ENCODE measurements around the gene SPPL2B.

Gene SPPL2B

DNA sequence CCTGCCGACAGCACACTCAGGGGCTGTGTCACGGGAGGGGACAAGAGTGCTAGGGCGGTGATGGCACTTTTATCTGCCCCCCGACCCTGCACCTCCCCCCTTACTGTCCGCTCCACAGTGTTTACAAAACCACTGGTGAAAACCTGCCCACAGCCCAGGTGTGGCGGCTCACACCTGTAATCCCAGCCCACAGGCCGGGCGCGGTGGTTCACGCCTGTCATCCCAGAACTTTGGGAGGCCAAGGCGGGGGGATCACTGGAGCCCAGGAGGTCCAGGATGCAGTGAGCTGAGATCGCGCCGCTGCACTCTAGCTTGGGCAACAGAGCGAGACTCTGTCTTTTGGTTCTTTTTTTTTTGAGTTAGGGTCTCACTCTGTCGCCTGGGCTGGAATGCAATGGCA lies 32.3 kb upstream of the SPPL2B start:
- H3K27ac ChIP-seq: no peak overlapping the region
- no peak for DNase-seq (ENCODE audit: low read depth, low spot score)

DNA sequence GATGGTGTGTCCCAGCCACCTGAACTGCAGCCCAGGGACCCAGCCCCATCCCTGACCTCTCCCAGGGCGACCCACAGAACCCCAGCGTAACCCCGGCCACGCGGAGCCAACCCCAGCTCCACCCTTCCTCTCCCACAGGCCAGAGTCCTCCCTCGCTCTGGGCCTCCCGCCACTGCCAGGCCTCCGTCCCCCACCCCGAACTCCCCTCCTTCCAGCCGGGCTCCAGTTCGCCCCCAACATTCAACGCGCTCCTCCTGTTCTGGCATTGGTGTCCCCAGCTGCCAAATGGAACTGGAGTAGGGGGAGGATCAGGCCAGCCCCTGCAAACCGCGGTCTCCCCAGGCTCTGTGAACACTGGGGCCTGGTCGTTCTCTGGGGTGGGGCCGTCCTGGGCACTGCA lies 28.0 kb upstream of the SPPL2B start:
- DNase-seq (ENCODE audit: low read depth, low spot score): no peak
- no peak overlapping the region for H3K27ac ChIP-seq

DNA sequence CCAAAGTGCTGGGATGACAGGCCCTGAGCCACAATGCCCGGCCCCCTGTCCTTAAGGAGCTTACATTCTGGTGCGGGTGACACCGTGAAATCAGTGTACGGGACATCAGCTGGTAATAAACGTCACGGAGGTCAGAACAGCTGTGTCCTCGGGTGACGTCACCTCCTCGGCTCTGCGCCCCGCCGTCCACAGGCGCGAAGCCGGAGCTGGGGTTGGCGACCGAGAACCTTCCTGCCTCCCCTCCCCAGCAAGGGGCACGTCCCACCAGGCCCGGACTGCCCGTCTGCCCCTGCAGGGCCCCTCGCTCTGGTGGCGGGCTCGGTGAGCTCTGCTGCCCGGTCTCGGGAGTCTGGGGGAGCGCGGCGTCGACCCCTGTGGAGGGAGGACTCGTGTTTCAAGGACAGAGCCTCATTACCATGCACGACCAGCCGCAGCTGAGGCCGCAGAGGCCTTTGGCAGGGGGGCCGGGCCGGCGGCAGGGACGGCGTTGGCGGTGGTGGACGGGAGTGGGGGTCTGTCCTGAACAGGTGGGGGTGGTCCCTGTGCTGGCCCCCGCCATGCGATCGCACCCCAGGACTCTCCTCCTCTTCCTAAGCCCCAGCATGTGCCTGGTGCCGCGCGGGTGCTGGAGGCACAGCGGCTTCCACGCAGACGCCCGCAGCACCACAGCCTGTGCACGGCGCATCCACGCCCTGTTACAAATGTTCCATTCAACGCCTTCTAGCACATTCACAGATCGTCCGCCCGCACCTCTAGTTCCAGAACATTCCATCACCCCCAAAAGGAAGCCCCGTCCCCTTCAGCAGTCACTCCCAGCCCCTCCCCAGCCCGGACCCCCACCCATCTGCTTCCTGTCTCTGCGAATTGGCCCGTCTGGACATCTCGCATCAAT lies 25.9 kb upstream of the SPPL2B start:
- no peak for DNase-seq (ENCODE audit: low read depth, low spot score)
- H3K27ac ChIP-seq: no peak overlapping the region

DNA sequence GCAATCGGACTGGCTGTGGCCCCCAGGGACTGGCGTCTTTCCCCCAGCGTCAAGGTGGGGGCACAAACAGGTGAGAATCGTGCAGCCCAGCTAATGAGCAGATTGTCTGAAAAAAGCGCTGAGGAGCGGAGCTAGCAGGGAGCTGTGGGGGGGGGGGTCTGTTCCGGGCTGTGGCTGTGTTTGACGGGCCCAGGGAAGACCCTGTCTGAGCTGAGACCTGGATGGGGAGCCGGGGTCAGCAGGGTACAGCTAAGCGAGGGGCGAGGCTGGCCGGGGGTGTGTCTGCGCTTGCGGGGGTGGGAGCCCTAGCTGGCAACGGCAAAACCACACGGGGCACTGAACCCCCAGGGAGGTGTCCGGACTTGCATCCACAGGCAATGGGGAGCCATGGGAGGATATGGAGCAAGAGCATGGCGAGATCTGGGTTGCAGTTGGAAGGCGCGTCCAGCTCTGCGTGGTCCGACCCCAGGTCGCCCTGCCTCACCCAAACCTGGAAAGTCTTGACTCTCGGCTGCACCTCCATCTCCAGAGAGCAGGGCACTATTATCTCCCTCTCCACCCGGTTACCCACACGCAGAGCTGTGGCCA lies 25.2 kb upstream of the SPPL2B start:
- no peak overlapping the region for H3K27ac ChIP-seq
- no peak for DNase-seq (ENCODE audit: low read depth, low spot score)

DNA sequence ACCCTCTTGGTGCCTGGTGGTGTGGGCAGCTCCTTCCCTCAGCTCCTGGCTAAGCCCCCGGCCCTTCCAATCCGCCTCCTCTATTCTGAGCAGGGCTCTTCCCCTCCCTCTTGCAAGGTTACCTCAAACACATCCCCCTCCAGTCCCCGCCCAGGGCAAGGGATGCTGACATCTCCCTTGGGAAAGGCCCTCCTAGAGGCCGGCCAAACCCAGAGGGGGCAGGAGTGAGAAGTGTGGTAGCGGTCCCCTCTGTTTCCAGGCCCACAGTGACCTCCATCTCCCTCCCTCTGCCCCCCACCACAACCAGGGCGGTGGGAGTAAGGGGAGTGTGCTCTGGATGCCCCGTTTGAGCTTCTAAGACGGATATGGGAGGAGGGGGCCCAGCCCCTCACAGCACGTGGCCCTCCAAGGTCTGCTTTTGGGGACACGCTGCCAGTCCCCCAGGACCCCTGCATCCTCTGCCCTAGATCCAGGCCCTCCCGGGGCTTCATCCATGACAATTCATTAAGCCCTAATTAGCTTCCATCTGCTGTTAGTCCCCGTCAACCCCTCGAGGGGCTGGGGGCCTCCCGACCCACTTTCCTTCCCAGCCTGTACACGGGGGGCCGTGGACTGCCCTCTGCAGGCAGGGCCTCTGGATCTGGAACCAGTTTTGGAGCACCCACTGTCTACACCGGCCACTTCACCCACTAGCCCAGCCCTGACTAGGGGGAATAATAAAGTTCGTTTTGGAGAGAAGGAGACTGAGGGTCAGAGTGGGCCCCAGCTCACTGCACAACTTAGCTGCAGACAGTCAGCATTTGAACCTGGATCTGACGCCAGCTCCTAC lies 22.8 kb upstream of the SPPL2B start:
- H3K27ac ChIP-seq: no peak overlapping the region
- DNase-seq (ENCODE audit: low read depth, low spot score): no peak

DNA sequence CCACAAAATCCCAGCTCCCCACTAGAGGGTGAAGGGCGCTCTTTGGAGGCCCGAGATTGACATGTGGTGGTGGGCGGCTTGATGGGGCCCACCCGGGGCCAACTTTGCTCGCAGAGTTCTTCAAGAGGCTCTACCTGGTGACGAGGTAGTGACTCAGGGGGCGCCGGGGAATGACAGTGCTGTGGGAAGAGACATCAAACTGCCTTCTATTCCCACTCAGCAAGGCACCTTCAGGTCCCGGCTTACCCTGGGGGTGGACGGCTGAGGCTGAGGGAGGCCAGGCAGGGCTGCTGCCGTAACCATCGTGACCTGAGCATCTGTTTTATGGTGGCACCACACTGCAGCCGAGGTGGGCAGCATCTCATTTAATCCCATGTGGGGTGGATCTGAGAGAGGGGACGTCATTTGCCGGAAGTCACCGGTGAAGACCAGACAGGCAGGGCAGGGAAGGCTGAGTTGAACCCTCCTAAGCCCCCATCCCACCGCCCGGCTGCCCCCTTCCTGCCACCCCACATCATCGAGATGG lies 22.1 kb upstream of the SPPL2B start:
- no peak for DNase-seq (ENCODE audit: low read depth, low spot score)
- no peak overlapping the region for H3K27ac ChIP-seq

DNA sequence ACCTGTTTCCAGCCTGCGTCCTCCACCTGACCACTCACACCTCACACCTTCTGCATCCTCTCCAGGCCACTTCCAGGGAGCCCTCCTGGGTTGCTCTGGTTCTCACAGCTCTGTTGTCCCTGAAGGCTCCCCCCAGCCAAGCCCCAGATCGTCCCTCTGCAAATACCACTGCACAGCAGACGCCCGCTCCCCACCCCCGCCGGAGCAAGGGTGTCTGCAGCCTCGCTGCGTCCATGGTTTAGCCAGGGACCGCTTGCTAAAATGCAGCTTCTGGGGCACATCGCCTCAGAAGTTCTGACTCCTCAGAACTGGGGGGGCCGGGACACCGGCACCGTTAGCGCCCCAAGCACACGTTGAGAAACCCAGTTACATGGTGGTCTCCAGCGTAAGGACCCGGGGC lies 21.5 kb upstream of the SPPL2B start:
- DNase-seq (ENCODE audit: low read depth, low spot score): no peak
- no peak overlapping the region for H3K27ac ChIP-seq

DNA sequence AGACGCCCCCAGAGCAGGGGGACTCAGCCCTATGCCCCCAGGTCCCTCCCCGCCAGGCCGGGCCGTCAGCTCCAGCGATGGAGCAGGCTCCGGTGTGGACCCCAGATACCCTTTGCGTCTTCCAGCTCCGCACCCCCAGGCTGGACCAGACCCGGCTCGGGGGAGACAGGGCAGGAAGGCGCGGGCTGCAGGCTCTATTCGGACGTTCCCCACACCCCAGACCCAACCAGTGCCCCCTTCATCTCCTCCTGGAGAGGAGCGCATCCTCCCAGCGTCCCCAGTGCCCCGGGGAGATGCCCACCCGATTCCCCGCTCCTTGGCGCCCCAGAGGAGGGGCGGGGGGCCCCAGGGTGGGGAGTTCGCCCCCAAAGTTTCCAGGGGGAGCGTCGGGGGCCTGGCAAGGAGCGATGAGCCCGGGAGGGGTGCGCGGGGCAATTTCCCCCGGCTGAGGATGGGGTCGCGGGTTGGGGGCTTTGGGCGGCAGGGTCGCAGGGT lies 20.9 kb upstream of the SPPL2B start:
- H3K27ac ChIP-seq: no peak overlapping the region
- DNase-seq (ENCODE audit: low read depth, low spot score): no peak

DNA sequence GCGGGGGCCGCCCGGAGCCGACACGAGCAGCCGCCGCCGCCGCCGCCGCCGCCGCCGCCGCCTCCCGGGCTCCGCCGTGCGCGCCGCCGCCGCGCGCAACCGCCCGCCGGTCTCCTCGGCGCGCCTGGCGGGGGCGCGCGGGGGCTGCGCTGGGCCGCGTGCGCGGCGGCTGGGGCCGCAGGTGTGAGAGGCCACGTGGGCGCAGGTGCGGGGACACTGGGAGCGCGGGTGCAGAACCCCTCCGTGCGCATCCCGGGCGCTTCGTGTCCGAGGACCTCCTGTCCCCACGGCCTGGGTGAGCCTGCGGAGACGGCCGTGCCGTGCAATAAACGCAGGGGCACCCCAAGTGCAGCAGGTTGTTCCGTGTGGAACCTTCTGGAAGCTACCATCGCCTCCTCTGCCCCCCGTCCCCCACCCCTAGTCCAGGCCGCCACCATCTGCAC lies 20.3 kb upstream of the SPPL2B start, which contains the start of gene LINGO3:
Gene LINGO3 (minus strand): TSS at position 41 of the 443 bp plus-strand sequence. CDS start 16,378 bp downstream, outside the sequence.
- no peak for DNase-seq (ENCODE audit: low read depth, low spot score)
- no peak within 1 kb of the TSS for H3K27ac ChIP-seq

DNA sequence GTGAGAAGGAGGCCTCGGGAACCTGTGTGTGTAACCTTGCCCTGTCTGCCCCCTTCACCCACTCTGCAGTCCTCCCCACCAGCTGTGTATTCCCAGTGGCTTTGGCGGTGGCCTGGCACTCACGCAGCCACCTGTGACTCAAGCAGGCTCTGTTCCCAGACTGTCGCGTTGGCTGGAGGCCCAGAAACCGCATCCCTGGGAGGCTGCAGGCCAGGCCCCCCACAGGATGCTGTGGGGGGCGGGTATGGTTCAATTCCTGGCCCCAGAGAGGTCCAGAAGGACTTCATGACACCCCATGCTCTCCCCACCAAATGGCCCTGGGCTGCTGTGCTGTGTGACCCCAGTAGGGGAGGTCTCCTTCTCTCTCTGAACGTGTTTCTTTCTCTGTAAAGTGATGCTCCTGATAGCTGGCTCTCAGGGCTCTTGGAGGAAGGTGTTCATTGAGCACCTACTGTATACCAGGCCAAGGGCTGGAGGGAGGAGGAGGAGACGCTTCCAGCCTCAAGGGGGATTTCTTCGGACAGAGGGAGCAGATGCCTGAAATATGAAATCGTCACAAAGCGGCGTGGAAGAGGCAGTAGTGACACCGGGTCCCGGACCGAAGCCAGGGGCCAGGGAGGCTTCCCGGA lies 18.6 kb upstream of the SPPL2B start:
- no peak for DNase-seq (ENCODE audit: low read depth, low spot score)
- no peak overlapping the region for H3K27ac ChIP-seq

DNA sequence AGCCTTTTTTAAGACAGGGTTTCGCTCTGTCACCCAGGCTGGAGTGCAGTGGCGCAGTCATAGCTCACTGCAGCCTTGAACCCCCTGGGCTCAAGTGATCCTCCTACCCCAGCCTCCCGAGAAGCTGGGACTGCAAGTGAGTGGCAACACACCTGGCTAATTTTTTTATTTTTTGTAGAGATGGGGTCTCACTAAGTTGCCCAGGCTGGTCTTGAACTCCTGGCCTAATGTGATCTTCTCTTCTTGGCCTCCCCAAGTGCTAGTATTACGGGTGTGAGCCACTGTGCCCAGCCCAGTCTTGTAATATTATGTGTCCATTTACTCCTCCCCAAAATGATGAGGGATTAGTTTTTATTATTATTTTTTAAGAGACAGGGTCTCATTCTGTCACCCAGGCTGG lies 17.4 kb upstream of the SPPL2B start:
- no peak overlapping the region for H3K27ac ChIP-seq
- no peak for DNase-seq (ENCODE audit: low read depth, low spot score)

DNA sequence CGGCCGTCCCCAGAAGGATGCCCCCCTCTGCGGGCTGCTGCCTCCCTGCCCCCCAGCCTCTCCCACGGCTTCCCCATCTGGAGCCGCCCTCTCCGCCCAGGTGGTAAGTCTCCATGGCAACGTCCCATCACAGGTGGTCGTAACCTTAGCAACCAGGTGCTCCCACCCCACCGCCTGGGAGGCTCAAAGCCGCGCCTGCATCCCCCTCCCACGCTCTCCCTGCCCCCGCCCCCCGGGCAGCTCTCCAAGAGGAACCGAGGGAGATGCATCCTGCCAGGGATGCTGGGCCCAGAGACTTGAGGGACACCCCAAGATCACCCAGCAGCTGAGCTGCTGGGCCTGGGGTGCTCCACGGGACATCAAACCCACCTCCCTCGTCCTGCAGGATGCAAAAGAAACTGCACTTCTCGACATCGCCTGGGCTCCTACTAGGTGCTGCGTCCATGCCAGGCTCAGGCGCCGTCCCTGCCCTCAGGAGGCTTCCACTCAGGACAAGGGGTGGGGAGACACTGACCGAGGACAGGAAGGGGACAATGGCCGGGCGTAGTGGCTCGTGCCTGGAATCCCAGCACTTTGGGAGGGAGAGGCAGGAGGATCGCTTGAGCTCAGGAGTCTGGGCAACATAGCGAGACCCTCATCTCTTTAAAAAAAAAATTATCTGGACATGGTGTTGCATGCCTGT lies 15.5 kb upstream of the SPPL2B start:
- DNase-seq (ENCODE audit: low read depth, low spot score): no peak
- no peak overlapping the region for H3K27ac ChIP-seq

DNA sequence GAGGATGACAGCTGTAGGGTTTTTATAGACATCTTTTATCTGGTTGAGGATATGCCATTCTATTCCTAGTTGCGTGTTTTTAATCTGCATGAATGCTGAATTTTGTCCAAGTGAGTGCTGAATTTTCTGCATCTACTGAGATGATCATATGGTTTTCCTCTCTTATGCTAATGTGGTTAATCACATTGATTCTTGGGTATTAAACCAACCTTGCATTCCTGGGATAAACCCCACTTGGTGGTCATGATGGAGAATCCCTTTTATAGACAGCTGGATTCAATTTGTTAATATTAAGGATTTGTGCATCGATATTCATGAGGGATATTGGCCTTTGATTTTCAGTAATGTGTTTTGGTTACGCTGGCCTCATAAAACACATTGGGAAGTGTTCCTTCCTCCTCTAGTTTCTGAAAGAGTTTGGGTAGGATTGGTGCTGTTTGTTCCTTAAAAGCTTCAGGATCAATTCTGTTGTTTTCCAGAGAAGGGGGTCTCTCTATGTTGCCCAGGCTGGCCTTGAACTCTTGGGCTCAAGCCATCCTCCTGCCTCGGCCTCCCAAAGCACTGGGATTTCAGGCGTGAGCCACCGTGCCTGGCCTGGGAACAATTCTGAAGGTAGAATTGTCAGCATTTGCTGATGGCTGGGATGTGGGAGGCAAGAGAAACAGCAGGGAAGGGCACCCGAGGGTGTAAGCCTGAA lies 13.2 kb upstream of the SPPL2B start:
- H3K27ac ChIP-seq: no peak overlapping the region
- DNase-seq (ENCODE audit: low read depth, low spot score): no peak

DNA sequence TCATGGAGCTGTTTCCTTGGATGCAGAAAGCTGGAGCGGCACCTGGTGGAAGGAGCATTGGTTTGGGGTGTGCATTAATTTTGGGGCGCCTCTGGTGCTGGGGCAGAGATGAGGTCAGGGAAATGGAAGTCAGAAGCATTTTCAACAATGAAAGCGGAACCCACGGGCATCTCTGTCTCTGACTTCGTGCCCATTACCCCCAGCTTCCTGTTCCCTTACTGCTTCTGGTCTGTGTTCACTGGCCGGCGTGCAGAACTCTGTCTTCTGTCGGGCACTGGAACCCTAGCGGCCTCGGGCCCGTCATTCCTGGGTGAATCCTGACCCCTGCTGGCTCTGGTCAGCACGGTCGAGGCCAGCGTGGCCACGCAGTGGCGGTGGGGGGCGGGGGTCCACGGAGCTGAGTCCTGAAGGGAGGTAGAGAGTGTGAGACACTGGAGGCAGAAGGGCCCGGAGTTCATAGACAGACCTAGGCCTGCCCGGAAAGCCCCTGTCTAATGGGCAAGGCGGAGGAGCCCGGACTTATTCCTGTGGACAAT lies 12.6 kb upstream of the SPPL2B start:
- DNase-seq (ENCODE audit: low read depth, low spot score): no peak
- H3K27ac ChIP-seq: no peak overlapping the region

DNA sequence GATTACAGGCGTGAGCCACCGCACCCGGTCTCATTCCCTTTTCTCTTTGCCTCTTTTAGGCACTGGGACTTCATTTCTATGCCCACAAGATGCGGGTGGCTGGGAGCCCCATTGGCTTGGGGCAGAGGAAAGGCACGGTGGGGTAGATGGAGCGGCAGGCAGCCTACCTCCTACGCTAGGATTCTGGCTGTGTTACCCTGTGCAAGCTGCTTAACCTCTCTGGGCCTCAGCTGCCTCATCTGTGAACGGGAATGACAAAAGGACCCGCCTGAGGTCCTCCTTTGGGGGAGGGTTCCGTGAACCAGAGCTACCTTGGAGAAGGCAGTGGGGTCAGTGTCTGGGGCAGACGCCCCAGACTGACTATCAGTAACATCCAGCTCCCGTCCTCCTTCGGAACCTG lies 11.2 kb upstream of the SPPL2B start:
- no peak overlapping the region for H3K27ac ChIP-seq
- DNase-seq (ENCODE audit: low read depth, low spot score): no peak

DNA sequence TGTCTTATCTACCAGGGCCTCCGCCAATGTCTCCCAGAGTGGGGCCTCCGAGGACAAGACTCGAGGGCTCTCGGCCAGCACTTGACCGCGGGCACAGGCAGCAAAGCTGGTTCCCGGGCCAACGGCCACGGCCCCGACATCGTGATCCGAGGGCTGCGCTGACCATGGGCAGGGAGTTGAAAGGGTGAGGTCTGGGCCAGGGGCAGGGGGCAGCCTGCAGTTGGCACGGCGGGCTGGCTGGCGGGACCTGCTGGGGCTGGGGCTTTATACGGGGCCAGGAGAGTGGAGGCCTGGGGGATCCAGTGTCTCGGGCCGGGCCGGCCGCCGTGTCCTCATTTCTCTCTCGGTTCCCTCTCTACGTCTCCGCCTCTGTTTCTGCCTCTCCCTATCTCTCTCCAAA lies 10.7 kb upstream of the SPPL2B start:
- H3K27ac ChIP-seq: no peak overlapping the region
- DNase-seq (ENCODE audit: low read depth, low spot score): no peak

DNA sequence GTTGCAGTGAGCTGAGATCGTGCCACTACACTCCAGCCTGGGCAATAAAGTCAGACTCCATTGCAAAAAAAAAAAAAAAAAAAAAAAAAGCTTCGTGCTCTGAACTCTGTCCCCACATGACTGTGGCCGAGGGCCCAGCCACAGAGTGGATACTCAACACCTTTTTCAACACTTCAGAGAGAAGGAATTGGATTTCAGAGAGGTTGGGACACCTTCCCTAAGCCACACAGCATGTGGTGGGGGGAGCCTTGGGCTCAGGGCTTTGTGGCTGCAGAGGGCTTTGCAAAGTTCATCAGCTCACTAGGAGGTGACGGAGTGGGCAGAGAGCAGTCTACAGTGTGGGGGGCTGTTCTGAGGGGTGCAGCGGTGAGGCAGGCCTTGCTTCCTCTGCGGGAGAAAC lies 9.6 kb upstream of the SPPL2B start:
- DNase-seq (ENCODE audit: low read depth, low spot score): no peak
- no peak overlapping the region for H3K27ac ChIP-seq

DNA sequence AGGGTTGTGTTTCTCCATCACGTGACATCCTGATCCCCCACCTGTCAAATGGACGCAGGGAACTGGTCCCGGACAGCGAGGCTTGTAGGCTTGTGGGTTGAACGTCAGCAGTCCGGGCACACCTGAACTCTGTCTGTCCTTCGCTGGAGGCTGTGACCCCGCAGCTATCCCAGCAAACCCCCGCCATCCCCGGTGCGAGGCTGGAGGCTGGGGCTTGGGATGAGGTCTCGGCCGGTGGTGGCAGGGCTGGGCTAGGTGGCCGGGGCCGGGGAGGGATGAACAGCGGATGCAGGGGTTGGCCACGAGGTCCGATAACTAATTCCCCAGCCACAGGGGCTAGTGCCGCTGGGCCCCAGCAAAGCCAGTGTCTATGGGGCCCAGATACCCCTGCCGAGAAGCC lies 8.9 kb upstream of the SPPL2B start:
- DNase-seq (ENCODE audit: low read depth, low spot score): no peak
- no peak overlapping the region for H3K27ac ChIP-seq

DNA sequence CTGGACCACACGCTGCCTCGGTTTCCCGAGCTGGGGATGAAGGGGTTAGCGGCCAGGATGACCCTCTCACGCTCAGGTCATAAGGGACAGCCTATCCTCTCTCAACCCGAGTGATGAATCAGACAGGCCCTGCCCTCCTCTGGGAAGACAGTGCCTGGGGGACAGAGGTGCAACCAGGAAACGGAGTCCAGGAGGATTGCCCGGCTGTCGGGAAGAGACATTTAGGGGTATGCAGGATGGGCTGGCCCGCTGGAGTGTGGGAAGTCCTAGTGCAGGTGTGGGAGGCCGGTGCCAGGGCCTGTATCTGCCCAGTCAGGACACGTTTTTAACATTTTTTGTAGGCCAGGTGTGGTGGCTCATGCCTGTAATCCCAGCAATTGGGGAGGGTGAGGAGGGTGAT lies 8.4 kb upstream of the SPPL2B start:
- no peak overlapping the region for H3K27ac ChIP-seq
- no peak for DNase-seq (ENCODE audit: low read depth, low spot score)
